ENCODE results near the gene HKDC1. TPM values are rescaled to one million over a fixed set of nuclear protein-coding genes. Genes with fewer than 3 reads are reported as not detected.
A peak's percentile ranks its signal among the peaks of the same experiment; 100 is the strongest.

HKDC1 gene
- total RNA-seq, 4 donors from 2014 or later: 26.8 to 39.6 (median 28.0) TPM; not detected in 1

GRCh38 chr10:69179089-69179742 is 40.9 kb upstream of the HKDC1 start:
- WGBS, 2 donors (ENCODE audit: low coverage in 1 of 2): 28 to 39% methylated on average over 5 to 21 of the region's 21 CpGs
- intact Hi-C loops (cut with DNase I; ENCODE audit: low total_unique reads): loop anchor here (5.0 kb wide), 1 partner anchor 968 kb away; the partner anchor contains the start of gene TYSND1
- Histone ChIP-seq H3K4me3 (peak overlapping the region in 3 of 4 donors; percentile 96 to 99 (median 98)), H3K9me3 (no peaks in the 10 kb centered on the region), H3K27ac (peak overlapping the region; percentile 87 to 96 (median 91)), H3K36me3 (peaks cover 0 to 8% (median 0%) of the 10 kb centered on the region in 4 donors), H3K27me3 (no peaks in the 10 kb centered on the region), H3K4me1 (peaks cover 10 to 23% (median 19%) of the 10 kb centered on the region in 4 donors)
- peak; percentile 14 for DNase-seq
- in situ Hi-C loops (cut with MboI; ENCODE audit: low pct_ligation_motif_present in 1 of 4, low pct_unique_long_range_greater_than_20kb in 1 of 4, low sequenced_read_pairs in 3 of 4): no loop called here
- no peak for TF ChIP-seq POLR2AphosphoS5 (IDR thresholded peaks at IDR 0.05)
- no peak for TF ChIP-seq CTCF (IDR thresholded peaks at IDR 0.05)
- TF ChIP-seq EP300 (IDR thresholded peaks at IDR 0.05; ENCODE audit: low read depth): no peak
- no peak for TF ChIP-seq POLR2A (IDR thresholded peaks at IDR 0.05)

GRCh38 chr10:69179743-69180524 is 40.2 kb upstream of the HKDC1 start, which contains the start of gene SUPV3L1:
TSS of gene SUPV3L1 (plus strand) at chr10:69180234. CDS start at chr10:69180292, 58 bp downstream.
- Histone ChIP-seq H3K27ac (peak within 1 kb of the TSS; percentile 87 to 96 (median 91)), H3K4me3 (peak within 1 kb of the TSS; percentile 91 to 99 (median 97)), H3K4me1 (peaks cover 10 to 23% (median 19%) of the 10 kb centered on the region in 4 donors), H3K36me3 (peaks cover 0 to 8% (median 0%) of the 10 kb centered on the region in 4 donors), H3K27me3 (no peaks in the 10 kb centered on the region), H3K9me3 (no peaks in the 10 kb centered on the region)
- TF ChIP-seq EP300 (IDR thresholded peaks at IDR 0.05; ENCODE audit: low read depth) (no peak), POLR2A (IDR thresholded peaks at IDR 0.05) (peak; percentile 92), POLR2AphosphoS5 (IDR thresholded peaks at IDR 0.05) (peak; percentile 73 to 93 (median 88))
- intact Hi-C loops (cut with DNase I; ENCODE audit: low total_unique reads) (loop anchor here (5.0 kb wide), 1 partner anchor 967 kb away; the partner anchor contains the start of gene TYSND1), in situ Hi-C loops (cut with MboI; ENCODE audit: low pct_ligation_motif_present in 1 of 4, low pct_unique_long_range_greater_than_20kb in 1 of 4, low sequenced_read_pairs in 3 of 4) (no loop called here)
- WGBS, 2 donors (ENCODE audit: low coverage in 1 of 2): 0% methylated on average over 8 to 44 of the region's 44 CpGs
- peak; percentile 92 for DNase-seq

GRCh38 chr10:69180525-69181204 is 39.5 kb upstream of the HKDC1 start:
- 2 to 4% methylated on average over 16 to 29 of the region's 29 CpGs for WGBS, 2 donors (ENCODE audit: low coverage in 1 of 2)

More at GRCh38 chr10:69180525-69181204, 39.5 kb upstream of the HKDC1 start:
- peaks cover 10 to 23% (median 19%) of the 10 kb centered on the region in 4 donors for H3K4me1 ChIP-seq
- in situ Hi-C loops (cut with MboI; ENCODE audit: low pct_ligation_motif_present in 1 of 4, low pct_unique_long_range_greater_than_20kb in 1 of 4, low sequenced_read_pairs in 3 of 4) (no loop called here), intact Hi-C loops (cut with DNase I; ENCODE audit: low total_unique reads) (no loop called here)
- no peaks in the 10 kb centered on the region for H3K9me3 ChIP-seq
- H3K4me3 ChIP-seq: peak overlapping the region; percentile 91 to 99 (median 97)
- H3K36me3 ChIP-seq: peaks cover 0 to 8% (median 0%) of the 10 kb centered on the region in 4 donors
- no peak for DNase-seq
- H3K27me3 ChIP-seq: no peaks in the 10 kb centered on the region
- peak overlapping the region; percentile 87 to 96 (median 91) for H3K27ac ChIP-seq
- no peak for TF ChIP-seq EP300 (IDR thresholded peaks at IDR 0.05; ENCODE audit: low read depth)
- TF ChIP-seq CTCF (IDR thresholded peaks at IDR 0.05): no peak
- TF ChIP-seq POLR2AphosphoS5 (IDR thresholded peaks at IDR 0.05): no peak
- TF ChIP-seq POLR2A (IDR thresholded peaks at IDR 0.05): no peak
